Ovary (tissue), 9 donors: ENCODE data around the gene HEATR9. TPM values are rescaled to one million over a fixed set of nuclear protein-coding genes. Genes with fewer than 3 reads are reported as not detected.

ENCODE experiments used
- DNase-seq, 5 donors: peaks; one replicate each; pipeline ENCODE4 v3.0.0-alpha.2; 2019 to 2020
- H3K27ac ChIP-seq, 2 donors: fragments of 200-600 bp; one replicate each; pipeline versions ENCODE4 v1.5.1 to v1.8.0; 2019 to 2022
- H3K27me3 ChIP-seq: fragments of 200-600 bp; one replicate; pipeline ENCODE4 v1.8.0; 2022
- H3K36me3 ChIP-seq: fragments of 200-600 bp; sonication (generic); one replicate; pipeline ENCODE4 v1.5.1; 2019
- H3K4me1 ChIP-seq: one replicate; pipeline ENCODE4 v1.8.1; 2013; ENCODE audit warnings: mild to moderate bottlenecking, moderate library complexity; ENCODE audit not compliant: insufficient read depth
- H3K4me3 ChIP-seq: fragments of 200-600 bp; sonication (generic); one replicate; pipeline ENCODE4 v1.5.1; 2017
- H3K9me3 ChIP-seq, 2 donors: fragments of 200-600 bp in 1 of 2; sonication (generic) in 1 of 2; one replicate each; pipeline versions ENCODE4 v1.5.1 to v1.8.1; 2013 to 2019; ENCODE audit warnings: mild to moderate bottlenecking in 1 of 2, moderate library complexity in 1 of 2
- EP300 ChIP-seq: sonication (generic); formaldehyde crosslinking; IDR thresholded peaks from one replicate; pipeline ENCODE4 v1.6.1; 2017; ENCODE audit warnings: antibody characterized with exemption
- POLR2A ChIP-seq: fragments of 450-650 bp; IDR thresholded peaks from one replicate; pipeline ENCODE4 v1.6.1; 2017; ENCODE audit warnings: antibody characterized with exemption, mild to moderate bottlenecking, moderate library complexity
- WGBS, 3 donors: extraction: QIAGEN DNeasy Blood & Tissue Kit in 1 of 3; methylation state at CpG; one replicate each; pipeline versions ENCODE4 v1.1.5 to v1.1.7; 2013 to 2017; 5-methylcytosine and 5-hydroxymethylcytosine counted together
- intact Hi-C, 4 donors: fragments of 100-400 bp; cut with DNase I; formaldehyde crosslinking; loops; one replicate each; pipeline versions ENCODE4 v1.11.0 to v1.15.1; 2022 to 2023
- polyA plus RNA-seq, 2 donors: library from polyadenylated mRNA; stranded (reverse); fragments of 200-250 nt in 1 of 2; fragments of 350-450 nt in 1 of 2; fragmentation: Illumina TruSeq in 1 of 2; extraction: RNeasy Lipid Tissue Mini Kit (QIAGEN cat#74804) in 1 of 2; gene quantifications; one replicate each; pipeline ENCODE4 v1.2.3, GENCODE V29; 2013 to 2014
- total RNA-seq, 7 donors: library from RNA; depleted of rRNA in 2 of 7; stranded (reverse); fragments of >200 nt in 2 of 7; fragmentation: NEBNext Ultra II Directional in 3 of 7; extraction: Animal tissue kit (Norgen Biotek cat#: 25700) in 3 of 7; gene quantifications; one replicate each; pipeline versions ENCODE4 v1.1.0 to v1.2.4, GENCODE V29; 2016 to 2023
- TF ChIP-seq, protein P1 (sequence below), 3 donors: fragments of 450-650 bp in 2 of 3; fragments of 200-600 bp in 1 of 3; IDR thresholded peaks; one replicate each; pipeline versions ENCODE4 v1.5.1 to v1.8.0; 2016 to 2022; ENCODE audit warnings: antibody characterized with exemption in 3 of 3, mild to moderate bottlenecking in 1 of 3
- donor health status: DM: no; HTN: no; CAD: no; lungs with moderate emphysema.
- donor health status: DM: no; HTN: no; CAD: no.
- donor health status: Bipolar disorder and iron deficiency.
- donor health status: DM: yes; HTN: yes; CAD: no.
- donor health status: DM: no; HTN: no; CAD: no.
- donor health status: DM: yes; HTN: yes; CAD: no.

The HEATR9 gene
- total and polyA plus RNA-seq, 9 donors = 0.18 TPM; not detected in 8

DNA sequence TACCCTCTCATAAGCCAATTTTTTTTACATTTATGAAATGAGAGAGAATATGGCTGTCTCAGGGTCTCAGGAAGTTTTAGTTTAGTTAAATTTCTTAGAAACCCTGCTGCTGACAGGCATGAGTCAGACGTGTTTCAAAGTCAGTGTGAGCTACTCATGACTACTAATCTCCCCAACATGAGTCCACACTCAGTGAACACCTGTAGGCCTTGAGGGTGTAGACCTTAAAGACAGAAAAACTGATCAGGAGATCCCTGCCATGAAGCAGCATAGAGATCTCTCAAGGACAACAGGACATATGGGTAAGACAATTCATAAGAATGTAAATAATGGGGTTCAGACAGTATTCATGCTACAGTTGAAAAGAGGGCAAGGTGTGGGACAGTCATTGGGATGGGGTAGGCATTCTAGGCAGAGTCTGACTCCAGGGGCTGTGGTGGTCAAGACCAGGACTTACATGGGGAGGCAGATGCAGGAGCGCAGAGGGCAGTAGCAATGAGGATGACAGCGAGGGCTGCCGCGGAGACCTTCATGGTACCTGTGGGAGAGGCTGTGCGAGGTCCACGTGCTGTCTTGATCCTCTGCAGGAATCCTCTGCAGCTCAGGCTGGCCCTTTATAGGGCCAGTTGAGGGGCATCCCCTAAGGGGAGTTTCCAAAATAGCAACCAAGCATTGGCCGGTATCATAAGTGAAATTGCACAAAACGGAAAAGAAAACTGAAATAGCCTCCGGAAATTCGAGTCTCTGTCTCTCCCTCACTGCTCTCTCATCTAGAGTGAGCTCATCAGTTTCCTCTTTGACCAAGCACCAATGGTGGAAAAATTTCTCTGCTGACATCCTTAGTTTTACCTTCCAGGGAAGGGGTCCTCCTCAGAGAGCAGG is 11.3 kb upstream of the HEATR9 start, which contains the start of gene CCL5:
Gene CCL5, minus strand, starts transcription at position 588 of the 882 bp plus-strand sequence.
- no peaks in the 10 kb centered on the region for H3K27me3 ChIP-seq
- H3K36me3 ChIP-seq = no peaks in the 10 kb centered on the region
- no peak for TF ChIP-seq EP300
- TF ChIP-seq, protein P1, sequence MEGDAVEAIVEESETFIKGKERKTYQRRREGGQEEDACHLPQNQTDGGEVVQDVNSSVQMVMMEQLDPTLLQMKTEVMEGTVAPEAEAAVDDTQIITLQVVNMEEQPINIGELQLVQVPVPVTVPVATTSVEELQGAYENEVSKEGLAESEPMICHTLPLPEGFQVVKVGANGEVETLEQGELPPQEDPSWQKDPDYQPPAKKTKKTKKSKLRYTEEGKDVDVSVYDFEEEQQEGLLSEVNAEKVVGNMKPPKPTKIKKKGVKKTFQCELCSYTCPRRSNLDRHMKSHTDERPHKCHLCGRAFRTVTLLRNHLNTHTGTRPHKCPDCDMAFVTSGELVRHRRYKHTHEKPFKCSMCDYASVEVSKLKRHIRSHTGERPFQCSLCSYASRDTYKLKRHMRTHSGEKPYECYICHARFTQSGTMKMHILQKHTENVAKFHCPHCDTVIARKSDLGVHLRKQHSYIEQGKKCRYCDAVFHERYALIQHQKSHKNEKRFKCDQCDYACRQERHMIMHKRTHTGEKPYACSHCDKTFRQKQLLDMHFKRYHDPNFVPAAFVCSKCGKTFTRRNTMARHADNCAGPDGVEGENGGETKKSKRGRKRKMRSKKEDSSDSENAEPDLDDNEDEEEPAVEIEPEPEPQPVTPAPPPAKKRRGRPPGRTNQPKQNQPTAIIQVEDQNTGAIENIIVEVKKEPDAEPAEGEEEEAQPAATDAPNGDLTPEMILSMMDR (IDR thresholded peaks at IDR 0.05) = no peak
- TF ChIP-seq POLR2A = no peak
- intact Hi-C loops = no loop called here
- H3K4me3 ChIP-seq = no peak within 1 kb of the TSS
- no peaks in the 10 kb centered on the region for H3K9me3 ChIP-seq
- no peak for DNase-seq
- H3K27ac ChIP-seq = no peak within 1 kb of the TSS
- H3K4me1 ChIP-seq = no peaks in the 10 kb centered on the region
- WGBS, 3 donors = 66 to 70% (median 66%) methylated on average over 11 of the region's 11 CpGs

DNA sequence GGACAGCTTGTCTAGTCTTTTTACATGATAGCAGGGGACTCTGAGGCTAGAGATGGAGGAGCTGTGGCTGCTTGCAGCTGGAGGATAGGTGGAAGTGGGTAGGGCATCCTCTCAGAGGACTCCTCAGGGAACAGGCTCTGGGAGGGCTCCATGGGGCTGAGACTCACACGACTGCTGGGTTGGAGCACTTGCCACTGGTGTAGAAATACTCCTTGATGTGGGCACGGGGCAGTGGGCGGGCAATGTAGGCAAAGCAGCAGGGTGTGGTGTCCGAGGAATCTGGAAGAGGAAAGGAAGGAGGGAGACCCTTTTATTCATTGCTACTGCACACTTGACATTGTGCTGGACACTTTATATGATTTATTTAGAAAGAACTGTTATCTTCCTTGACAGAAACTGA is 9.7 kb upstream of the HEATR9 start:
- no peak overlapping the region for H3K27ac ChIP-seq
- TF ChIP-seq EP300 (no peak), POLR2A (no peak)
- TF ChIP-seq, protein P1 (IDR thresholded peaks at IDR 0.05) = no peak
- 75 to 79% (median 78%) methylated on average over 4 of the region's 4 CpGs for WGBS, 3 donors
- no peaks in the 10 kb centered on the region for H3K9me3 ChIP-seq
- H3K4me1 ChIP-seq = no peaks in the 10 kb centered on the region
- no peaks in the 10 kb centered on the region for H3K36me3 ChIP-seq
- H3K4me3 ChIP-seq = no peak overlapping the region
- H3K27me3 ChIP-seq = no peaks in the 10 kb centered on the region
- intact Hi-C loops = no loop called here
- no peak for DNase-seq

DNA sequence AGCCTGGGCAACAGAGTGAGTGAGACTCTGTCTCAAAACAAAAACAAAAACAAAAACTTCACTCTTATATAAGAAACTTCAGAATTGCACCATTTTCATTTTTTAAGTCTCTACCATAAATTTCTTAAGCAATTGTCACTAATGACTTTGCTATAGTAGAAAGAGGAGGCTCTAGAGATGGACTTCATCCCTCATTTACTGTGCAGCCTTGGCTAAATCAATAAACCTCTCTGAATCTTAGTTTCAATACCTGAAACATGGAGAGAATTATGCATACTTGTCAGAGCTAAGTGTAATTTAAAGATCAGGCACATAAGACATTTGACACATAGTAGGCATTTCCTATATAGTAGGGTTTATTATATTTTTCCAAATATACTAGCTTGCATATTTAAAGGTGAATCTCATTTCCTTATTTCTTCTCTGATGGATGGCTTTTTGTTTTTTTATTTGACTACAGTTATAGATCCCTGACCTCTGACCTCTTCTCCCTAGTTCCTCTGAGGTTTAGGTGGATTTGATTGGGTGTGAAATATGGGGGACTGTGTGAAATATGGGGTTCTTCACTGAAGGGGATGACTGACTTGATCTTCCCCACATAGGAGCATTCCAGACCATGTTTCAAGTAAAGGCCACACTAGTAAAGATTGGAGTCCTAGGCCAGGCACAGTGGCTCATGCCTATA is 8.8 kb upstream of the HEATR9 start:
- H3K27me3 ChIP-seq = no peaks in the 10 kb centered on the region
- no peaks in the 10 kb centered on the region for H3K36me3 ChIP-seq
- H3K4me1 ChIP-seq = no peaks in the 10 kb centered on the region
- no peak for DNase-seq
- TF ChIP-seq, protein P1 (IDR thresholded peaks at IDR 0.05) = no peak
- TF ChIP-seq EP300 = no peak
- TF ChIP-seq POLR2A = no peak
- no peaks in the 10 kb centered on the region for H3K9me3 ChIP-seq
- no peak overlapping the region for H3K27ac ChIP-seq
- H3K4me3 ChIP-seq = no peak overlapping the region
- intact Hi-C loops = no loop called here

DNA sequence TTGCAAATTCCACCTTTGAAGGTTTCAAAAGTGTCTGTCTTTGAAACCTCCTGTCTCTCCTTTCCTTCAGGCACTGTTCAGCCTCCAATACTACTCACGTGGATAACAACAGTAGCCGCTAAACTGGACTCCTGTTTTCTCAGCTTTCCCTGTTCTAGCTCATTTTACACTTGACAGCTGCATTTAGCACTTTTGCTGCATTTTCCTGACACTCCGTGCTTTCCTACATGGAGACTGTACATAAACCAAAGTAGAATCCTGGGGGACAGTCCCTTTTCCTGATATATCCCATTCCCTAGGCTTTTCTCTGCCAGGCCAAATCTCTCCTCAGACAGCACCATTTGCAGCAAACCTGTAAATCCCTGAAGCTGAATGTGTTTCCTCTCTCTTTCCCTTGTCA is 7.8 kb upstream of the HEATR9 start:
- Histone ChIP-seq H3K36me3 (no peaks in the 10 kb centered on the region), H3K27ac (no peak overlapping the region), H3K4me1 (no peaks in the 10 kb centered on the region), H3K27me3 (no peaks in the 10 kb centered on the region), H3K9me3 (no peaks in the 10 kb centered on the region), H3K4me3 (no peak overlapping the region)
- TF ChIP-seq, protein P1 (IDR thresholded peaks at IDR 0.05) = no peak
- no peak for TF ChIP-seq EP300
- TF ChIP-seq POLR2A = no peak
- intact Hi-C loops = no loop called here
- no peak for DNase-seq
- 73 to 83% (median 76%) methylated on average over 3 of the region's 3 CpGs for WGBS, 3 donors
